ENCODE measurements around the gene OGFR.
"Not testable (repeated sequence)": the region's sequence is repeated elsewhere in the genome, so short reads cannot be mapped to it uniquely, and the experiment has no call there.

The OGFR gene

GRCh38 chr20:62841705-62842212, 37.1 kb downstream of the OGFR start:
- no peak for DNase-seq

GRCh38 chr20:62843656-62844055, 39.0 kb downstream of the OGFR start:
- no peak for DNase-seq

- DNase-seq: no peak
These were observed 39.5 kb downstream of the OGFR start for GRCh38 chr20:62844182-62844581.

- DNase-seq: no peak
These were observed 41.0 kb downstream of the OGFR start for GRCh38 chr20:62845416-62846160.

GRCh38 chr20:62846166-62846890, 41.7 kb downstream of the OGFR start:
- no peak for DNase-seq

- not testable (repeated sequence) for DNase-seq
These were observed 44.3 kb downstream of the OGFR start for GRCh38 chr20:62848917-62849316.

GRCh38 chr20:62849431-62849830, 44.8 kb downstream of the OGFR start:
- DNase-seq: no peak

GRCh38 chr20:62850333-62850974, 45.8 kb downstream of the OGFR start:
- no peak for DNase-seq

- DNase-seq: no peak
These were observed 47.6 kb downstream of the OGFR start for GRCh38 chr20:62852196-62852595.

- DNase-seq: no peak
These were observed 48.2 kb downstream of the OGFR start for GRCh38 chr20:62852841-62853240.

GRCh38 chr20:62853304-62853703, 48.7 kb downstream of the OGFR start:
- DNase-seq: not testable (repeated sequence)

- no peak for DNase-seq
These were observed 49.5 kb downstream of the OGFR start for GRCh38 chr20:62854121-62854520.

GRCh38 chr20:62855120-62855519, 50.5 kb downstream of the OGFR start:
- no peak for DNase-seq

GRCh38 chr20:62856931-62857619, 52.4 kb downstream of the OGFR start:
- DNase-seq: no peak

GRCh38 chr20:62858058-62858830, 53.6 kb downstream of the OGFR start:
- DNase-seq: no peak

GRCh38 chr20:62859721-62860120, 55.1 kb downstream of the OGFR start:
- DNase-seq: no peak

- no peak for DNase-seq
These were observed 55.8 kb downstream of the OGFR start for GRCh38 chr20:62860391-62860923.

GRCh38 chr20:62860924-62861691, 56.5 kb downstream of the OGFR start:
- DNase-seq: peak; percentile 24 to 29

GRCh38 chr20:62861726-62862336, 57.2 kb downstream of the OGFR start, which contains the start of gene TCFL5:
TCFL5 (minus strand) TSS chr20:62861822; CDS start chr20:62861670, 152 bp downstream.
- DNase-seq: peak; percentile 89 to 96

All from stimulated activated CD4-positive, alpha-beta T cell treated with anti-CD3 and anti-CD28 coated beads, Interleukin-4, amount 100 ng/mL, for 4 hours (primary cell).